NCI-H82 (cell line): Measurements from ENCODE around the gene ZNF385B.
A peak's percentile ranks its signal among the peaks of the same experiment; 100 is the strongest.
"Not testable (repeated sequence)": the region's sequence is repeated elsewhere in the genome, so short reads cannot be mapped to it uniquely, and the experiment has no call there.

Experiments
- DNase-seq: peaks from one replicate; lab custom pipeline; 2025; lab: John Stamatoyannopoulos, UW

Gene ZNF385B

DNA sequence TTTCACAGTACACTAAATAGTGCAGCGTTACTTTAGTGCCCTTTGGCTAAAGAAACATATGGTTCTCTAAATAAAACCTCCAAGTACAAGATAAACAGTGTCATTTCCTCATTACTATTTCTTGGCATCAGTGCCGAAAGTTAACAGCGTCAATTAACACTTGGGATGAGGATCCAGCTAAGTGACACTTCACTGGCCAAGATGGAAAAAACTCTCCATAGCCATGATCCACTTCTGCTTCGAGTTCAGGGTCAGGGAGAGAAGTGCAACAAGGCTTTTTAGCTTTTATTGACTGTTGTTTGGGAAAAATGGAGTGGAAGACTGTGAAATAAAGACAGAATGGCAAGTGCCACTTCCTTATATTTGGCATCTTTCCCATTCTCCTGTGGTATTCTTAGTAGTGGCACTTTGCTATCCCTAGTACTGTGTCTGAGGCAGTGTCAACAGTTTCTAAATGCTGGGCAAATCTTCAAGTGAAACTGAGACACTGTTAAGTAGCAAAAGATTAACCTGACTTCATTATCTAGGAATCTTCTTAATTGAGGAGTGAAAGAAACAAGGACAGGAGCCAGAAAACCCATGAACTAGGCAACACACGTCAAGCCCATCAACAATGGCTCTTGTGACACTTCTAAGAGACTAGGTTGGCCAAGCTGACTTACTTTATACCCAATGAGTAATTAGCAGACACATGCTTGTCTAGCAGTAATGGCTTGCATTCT, 374.2 kb downstream of the ZNF385B start:
- DNase-seq: no peak

DNA sequence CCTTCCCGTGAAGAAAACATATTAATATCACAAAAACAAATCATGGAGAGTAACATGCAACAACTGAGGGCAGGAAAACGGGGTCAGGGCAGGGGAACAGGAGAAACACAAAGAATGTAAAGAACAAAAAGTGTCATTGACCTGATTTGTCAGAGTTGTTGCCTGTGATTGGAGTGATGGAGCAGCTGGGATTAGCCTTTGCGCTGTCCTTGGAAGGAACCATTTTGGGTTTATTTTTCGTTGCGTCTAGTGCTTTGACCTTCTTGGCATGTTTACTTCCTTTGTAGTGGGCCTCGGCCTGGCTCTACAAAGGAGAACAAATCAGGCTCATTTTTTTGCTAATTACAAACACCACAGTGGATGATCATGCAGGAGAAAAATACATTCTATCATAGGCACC, 378.3 kb downstream of the ZNF385B start:
- DNase-seq: no peak

DNA sequence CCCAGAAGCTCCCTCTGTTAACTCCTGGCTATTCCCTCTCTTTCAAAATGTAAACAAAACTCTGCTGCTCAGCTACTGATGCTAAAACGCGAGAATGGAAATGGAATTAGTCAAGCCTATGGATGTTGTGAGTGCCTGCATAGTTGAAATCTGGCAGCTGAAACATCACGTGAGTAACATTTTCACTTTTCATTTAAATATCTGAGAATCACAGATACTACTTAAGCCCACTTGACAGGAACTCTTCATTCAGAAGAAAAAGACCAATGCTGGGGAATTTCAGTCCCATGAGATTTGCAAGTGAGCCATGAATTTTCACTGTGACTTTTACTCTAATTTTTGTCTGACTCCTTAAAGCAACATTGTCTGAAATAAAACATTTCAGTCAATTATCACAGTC, 381.5 kb downstream of the ZNF385B start:
- no peak for DNase-seq

DNA sequence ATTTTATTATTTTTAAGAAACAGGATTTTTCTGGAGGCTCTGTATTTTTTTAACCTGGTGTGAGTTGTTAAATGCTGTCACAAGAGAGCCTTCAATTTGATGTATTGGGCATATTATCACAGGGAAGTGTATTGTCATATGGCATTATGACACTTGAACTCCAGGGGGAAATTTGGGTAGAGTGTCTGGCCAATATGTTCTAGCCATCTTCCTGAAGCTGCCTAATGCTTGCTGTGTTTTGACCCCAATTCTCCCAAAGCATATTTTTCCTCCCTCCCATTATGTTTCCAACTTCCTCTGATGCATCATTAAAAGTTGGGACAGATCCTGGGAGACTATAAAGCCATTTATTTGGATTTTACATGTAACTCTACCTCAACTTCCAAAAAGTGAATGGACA, 382.6 kb downstream of the ZNF385B start:
- no peak for DNase-seq

DNA sequence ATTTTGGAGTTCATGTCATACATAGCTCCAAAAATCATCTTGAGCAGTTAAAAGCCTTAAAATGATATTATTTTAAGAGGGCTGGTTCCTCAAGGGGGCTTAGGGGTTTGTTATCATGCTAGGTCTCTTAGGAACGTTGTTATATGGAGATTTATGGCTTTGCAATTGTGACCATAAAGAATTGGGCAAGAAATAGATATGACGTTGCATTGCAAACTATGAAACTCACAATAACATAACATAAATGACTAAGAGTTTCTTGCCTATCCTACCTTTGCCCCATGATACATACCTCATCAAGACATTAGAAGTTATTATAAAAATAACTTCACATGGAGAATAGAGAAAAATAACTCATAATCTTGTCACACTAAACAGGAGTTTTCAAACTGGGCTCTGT, 390.4 kb downstream of the ZNF385B start:
- DNase-seq: no peak

DNA sequence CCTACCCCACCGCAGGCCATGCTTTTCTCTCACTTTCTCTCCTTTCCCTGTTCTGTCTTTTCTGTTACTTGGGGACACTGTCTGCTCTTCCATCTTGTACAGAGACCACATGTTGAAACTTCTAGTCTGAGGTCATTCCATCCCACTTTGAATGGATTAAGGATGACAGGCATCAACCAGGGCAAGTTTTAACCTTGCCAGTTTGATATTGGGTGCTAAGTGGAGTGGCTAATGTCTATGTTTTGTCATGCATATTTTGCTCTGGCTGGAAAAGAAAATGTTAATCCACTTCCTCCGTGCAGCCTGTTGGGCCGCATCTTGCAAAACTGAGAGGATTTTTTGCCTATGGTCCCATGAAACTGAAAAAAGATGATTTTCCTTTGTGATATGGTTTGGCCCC, 391.3 kb downstream of the ZNF385B start:
- no peak for DNase-seq

DNA sequence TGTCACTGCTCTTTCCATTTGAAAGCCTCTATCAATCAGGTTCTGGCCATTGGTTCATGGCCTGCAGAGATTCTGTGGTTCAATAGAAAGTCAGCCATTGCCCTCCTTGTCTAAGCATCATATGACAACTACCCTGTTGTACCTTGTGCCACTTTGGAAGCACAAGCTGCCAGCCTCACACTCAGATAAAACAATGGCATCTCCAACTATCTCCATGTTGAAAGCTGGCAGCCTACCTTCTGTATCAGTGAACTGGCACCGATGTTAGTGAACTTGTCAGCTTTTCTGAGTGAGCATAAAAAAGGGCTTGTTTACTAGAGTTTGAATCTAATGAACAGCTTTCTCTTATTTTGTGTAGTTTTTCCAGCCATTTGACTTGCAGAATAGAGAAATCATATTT, 393.5 kb downstream of the ZNF385B start:
- DNase-seq: no peak

DNA sequence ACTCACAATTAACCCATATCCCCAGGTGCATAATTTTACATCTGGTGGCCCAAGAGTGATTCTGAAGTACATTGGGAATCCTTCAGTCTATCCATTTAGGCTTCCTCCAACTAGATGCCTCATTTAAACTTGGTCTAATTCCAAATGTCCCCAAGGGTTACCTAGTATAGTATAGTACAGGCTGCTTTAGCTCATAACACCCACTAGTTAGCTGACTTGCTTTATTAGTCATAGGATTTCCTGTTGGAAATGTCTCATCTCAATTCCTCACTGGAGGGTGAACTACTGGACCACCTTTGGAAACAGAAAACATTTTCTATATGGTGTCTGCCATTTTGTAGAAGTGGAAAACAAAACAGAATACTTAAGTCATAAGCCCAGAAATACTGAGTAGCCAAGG, 394.3 kb downstream of the ZNF385B start:
- no peak for DNase-seq

DNA sequence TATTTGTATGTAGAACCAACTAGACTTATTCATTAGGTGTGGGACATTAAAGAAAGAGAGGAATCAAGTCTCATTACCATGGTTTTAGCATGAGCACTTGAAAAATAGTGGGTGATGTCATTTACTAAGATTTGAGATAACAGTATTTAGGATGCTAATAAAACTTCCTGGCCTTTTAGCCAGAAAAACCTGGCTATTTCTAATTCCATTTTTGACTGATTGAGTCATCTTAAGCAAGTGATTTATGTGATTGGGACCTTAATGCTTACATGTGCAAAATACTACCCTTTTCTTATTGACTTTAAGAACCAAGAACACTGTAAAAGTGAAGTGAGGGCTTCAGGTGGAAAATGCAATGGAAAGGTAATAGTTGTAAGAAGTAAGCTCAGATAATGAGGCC, 400.0 kb downstream of the ZNF385B start:
- DNase-seq: no peak

DNA sequence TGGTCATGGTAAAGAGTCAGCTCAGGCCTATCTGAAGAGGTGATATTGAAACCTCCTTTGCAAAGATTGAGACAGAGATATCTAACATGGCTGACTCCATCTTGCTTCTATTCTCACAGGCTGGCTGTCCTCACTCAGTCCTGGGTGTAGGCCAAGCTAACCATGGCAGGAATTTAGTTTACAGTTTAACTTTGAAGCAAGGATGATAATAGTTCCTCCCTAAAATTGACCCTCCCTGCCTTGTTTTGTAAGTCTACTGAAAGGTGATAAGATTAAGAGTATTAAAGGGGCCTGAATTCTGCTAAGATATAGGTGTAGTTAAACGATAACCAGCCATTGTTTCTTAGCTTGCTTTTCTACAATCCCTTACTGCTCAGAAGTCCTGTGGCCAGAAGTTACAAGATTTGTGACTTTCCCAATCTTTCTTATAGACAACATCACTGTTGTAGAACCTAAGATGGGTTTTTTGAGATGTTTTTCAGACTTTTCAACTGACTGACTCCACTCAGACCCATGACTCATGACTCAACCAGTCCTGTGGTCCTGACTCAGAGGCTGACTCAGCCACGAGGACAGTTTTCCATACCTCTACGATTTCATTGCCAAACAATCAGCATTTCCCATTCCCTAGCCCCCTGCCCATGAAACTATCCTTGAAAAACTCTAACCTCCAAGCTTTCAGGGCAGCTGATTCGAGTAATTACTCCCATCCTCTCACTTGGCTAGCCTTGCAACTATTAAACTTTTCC, 401.1 kb downstream of the ZNF385B start:
- no peak for DNase-seq

DNA sequence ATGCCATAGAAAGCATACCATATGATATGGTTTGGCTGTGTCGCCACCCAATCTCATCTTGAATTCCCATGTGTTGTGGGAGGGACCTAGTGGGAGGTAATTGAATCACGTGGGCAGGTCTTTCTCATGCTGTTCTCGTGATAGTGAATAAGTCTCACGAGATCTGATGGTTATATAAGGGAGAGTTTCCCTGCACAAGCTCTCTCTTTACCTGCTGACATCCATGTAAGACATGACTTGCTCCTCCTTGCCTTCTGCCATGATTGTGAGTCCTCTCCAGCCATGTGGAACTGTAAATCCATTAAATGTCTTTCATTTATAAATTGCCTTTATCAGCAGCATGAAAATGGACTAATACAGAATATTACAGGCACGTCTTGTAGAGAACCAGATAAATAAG, 403.3 kb downstream of the ZNF385B start:
- not testable (repeated sequence) for DNase-seq

DNA sequence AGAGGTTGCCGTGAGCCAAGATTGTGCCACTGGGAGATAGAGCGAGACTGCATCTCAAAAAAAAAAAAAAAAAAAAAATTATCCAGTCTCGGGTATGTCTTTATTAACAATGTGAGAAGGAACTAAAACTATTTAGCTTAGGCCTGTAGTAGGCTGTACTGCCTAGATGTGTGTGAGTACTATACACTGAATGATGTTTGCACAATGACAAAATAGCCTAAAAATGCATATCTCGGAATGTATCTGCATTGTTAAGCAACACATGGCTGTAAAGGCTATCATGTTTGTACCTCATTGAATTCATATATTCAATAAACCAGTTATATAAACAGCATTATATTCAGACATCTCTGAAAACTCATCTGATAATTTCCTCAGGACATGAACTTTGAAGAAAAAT, 405.6 kb downstream of the ZNF385B start:
- DNase-seq: no peak

DNA sequence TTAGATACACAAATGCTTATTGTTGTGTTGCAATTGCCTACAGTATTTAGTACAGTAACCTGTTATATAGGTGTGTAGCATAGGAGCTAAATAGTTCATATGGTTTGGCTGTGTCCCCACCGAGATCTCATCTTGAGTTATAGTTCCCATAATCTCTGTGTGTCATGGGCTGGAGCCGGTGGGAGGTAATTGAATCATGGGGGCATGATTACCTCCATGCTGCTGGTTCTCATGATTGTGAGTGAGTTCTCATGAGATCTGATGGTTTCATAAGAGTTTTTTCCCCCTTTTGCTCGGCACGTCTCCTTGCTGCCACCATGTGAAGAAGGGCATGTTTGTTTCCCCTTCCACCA, 406.3 kb downstream of the ZNF385B start:
- DNase-seq: no peak

DNA sequence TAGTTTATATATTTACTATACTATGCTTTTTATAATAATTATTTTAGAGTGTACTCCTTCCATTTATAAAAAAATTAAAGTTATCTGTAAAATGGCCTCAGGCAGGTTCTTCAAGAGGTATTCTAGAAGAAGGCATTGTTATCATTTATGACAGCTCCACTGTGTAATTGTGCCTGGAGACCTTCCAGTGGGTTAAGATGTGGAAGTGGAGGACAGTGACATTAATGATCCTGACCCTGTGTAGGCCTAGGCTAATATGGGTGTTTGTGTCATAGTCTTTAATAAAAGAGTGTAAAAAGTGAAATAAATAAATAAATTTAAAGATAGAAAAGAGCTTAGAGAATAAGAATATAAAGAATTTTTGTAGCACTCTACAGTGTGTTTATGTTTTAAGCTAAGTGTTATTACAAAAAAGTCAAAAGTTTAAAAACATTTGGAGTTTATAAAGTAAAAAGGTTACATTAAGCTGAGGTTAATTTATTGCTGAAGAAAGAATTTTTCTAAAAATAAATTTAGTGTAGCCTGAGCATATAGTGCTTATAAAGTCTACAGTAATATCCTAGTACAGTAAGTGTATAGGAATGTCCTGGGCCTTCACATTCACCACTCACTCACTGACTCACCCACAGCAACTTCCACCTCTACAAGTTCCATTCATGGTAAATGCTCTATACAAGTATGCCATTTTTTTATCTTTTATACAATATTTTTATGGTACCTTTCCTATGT, 406.8 kb downstream of the ZNF385B start:
- DNase-seq: no peak

DNA sequence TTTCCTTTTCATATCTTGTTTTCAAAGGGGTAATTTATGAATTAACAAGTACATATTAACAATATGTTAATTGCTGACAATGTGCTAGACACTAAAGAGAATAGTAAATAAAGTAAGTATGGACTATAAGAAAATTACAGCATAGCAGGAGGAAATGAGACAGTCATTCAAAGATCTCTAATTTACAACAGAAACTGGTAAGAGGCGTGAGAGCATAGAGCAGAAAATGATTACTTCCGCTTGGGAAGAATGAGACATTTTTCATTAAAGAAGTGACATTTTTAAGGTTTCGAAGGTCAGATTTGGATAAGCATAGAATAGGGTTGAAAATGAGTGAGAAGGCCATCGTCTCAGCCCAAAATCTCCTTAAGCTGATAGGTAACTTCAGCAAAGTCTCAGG, 412.4 kb downstream of the ZNF385B start:
- DNase-seq: no peak

DNA sequence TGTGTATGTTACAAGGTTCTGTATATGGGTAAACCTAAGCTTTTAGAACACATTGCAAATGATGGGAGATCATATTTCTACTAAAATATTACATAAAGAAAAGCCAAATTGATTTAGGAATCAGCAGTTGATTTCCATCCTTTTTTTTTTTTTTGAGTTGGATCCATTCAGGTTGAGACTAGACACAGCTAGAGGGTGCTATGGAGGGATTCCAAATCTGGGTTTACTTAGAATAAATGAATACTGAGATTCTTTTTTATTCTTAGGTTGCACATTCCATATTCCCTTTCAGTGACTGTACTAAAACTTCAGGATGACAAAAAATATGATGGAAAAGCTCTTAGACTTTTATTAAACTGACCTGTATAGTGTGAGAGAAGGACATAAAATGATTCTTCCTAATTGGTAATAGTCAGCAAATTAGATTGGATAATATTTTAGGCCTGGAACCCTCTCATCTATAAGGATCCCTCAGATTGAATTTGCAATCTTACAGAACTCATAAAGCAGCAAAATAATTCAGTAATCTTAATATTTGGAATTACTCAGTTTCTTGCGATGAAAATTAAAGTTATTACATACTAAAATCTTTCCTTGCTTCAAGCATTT, 413.5 kb downstream of the ZNF385B start:
- no peak for DNase-seq

DNA sequence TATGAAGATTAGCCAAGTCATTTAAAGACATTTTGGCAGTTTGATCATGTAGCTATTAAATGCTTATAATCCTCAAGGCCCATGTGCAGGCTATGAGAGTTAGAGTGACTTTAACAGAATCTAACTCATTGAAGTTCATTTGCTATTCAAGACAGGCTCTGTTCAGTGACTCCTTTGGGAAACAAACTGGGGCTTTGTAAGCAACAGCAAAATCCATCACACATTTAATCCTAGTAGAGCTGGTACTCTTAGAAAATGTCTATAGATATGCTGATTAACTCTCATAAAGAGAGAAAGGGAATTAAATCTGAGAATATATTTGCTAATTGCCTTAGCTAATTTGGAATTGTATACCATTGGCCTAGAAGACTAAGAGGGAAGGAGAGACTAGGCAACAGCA, 414.0 kb downstream of the ZNF385B start:
- DNase-seq: no peak

DNA sequence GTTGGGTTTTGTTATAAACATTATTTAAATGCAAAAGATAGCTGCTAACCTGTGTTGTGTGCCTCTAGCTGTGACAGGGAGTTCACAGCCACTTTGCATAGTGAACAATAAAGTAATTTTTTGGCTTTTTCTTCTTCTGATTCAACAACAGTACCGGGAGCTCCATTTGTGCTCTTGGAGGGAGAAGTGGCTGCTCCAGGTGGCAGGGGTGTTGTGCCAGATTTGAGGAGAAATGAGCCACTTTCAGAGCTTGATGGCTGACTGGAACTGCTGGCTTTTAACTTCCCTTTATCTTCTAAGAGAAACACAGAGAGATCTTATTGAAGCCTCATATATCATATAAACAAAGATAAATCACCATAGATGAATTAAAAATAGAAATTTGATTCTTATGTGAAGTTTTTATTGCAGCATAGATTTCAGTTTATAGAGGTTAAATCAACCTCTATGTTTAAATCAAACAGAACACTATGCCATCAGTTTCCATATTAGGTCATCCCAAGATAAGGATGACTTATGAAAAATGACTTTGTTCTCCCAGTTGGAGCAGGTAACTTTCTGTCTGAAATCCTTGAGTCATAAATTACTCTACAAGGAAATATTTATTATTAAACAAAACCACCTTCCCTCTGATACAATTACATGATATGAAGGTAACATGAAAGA, 414.8 kb downstream of the ZNF385B start:
- DNase-seq: no peak

DNA sequence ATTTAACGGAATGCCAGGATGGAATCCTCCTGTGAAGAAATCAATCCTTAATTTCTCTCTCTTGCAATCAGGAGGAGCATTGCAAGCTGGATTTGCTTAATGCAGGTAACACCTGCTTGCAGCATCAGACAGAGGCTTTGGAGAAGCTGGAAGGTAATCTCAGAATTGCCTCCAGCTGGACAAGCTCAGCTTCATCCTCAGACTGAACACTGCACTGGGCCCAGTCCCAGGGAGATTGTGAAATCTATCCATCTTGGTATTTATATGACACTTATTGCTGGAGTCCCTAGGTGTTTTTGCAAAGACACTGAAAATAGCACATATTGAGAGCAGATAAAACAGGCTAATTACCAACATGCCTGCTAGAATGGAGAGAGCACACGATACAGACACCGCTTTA, 417.4 kb downstream of the ZNF385B start:
- peak; percentile 78 for DNase-seq

DNA sequence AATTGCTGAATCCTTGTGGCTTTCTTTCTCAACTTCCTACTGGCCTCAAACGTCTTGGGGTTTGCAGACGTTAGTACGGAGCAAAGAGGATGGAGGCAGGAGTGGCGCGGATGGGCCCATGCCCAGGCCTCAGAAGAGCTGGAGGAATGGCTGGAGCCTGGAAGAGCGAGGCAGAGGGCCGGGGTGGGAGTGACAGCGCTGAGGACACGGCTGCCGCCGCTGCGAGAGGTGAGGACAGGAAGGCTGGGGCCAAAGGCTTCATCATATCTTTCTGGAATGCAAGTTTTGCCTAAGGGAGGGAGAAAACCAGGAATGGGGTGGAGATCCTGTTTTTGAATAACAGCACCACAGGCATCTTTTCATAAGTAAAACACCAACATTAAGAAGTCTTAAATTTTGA, 418.2 kb downstream of the ZNF385B start:
- DNase-seq: no peak

DNA sequence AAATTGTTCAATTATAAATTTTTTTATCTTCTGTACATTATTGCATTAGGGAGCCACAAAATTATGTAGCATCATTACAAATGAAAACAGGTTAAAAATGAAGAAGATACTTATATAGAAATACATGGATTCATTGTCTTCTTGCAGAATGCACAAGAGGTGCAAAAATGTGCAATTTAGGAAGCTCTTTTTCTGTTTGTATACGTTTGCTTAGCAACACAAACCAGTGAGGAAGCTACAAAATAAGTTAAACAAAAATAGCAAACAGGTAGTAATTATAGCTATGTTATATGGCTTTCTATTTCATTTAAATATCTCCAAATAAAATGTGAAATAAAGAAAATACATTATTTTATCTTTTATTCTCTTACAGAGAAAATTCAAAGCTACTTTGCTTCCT, 419.2 kb downstream of the ZNF385B start:
- no peak for DNase-seq

DNA sequence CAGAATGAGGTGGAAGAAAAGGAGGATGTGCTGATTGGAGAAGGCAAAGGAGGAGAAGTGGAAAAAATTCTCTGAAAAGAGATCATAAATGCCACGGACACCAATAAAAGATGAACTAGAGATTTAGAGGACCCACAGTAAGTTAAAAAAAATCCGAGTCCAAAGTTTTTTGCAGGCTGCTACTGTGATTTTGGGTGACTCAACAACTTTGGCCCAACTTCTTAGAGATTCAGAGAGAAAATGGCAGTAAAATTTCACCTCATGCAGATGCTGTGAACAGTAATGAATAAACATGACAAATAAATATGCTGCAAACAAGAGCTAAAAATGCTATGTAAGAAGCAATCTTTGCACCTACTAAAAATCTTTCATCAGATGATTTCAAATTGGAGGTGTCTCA, 419.9 kb downstream of the ZNF385B start:
- DNase-seq: no peak
